WTC11 (cell line): ENCODE data around the gene NLRC5. TPM values are rescaled to one million over a fixed set of nuclear protein-coding genes. Genes with fewer than 3 reads are reported as not detected.

ENCODE experiments used
- ATAC-seq: fragments of 200-7000 bp; cut with Tn5 transposase; 2 replicates; pipeline ENCODE4 v1.10.0; 2021; ENCODE audit warnings: mild to moderate bottlenecking, moderate library complexity
- CTCF ChIA-PET: fragments of 300-600 bp; sonication (Branson Sonifier 250); formaldehyde crosslinking; loops from one replicate; lab custom pipeline; 2021; ENCODE audit warnings: antibody characterized with exemption; lab: Charles Lee
- POLR2A ChIA-PET: fragments of 350-600 bp; sonication (Branson Sonifier 250); formaldehyde crosslinking; loops from one replicate; lab custom pipeline; 2021; ENCODE audit warnings: antibody characterized with exemption; lab: Charles Lee
- DNase-seq: peaks from one replicate; pipeline ENCODE4 v3.0.0; 2021; ENCODE audit warnings: low spot score
- H3K27ac Mint-ChIP-seq: 2 replicates; pipeline ENCODE4 v1.8.0; 2021; ENCODE audit warnings: mixed read lengths
- H3K27me3 Mint-ChIP-seq: 2 replicates; pipeline ENCODE4 v1.8.0; 2021; ENCODE audit warnings: low read depth, mild to moderate bottlenecking, moderate library complexity, mixed read lengths
- H3K36me3 Mint-ChIP-seq: 2 replicates; pipeline ENCODE4 v1.8.0; 2021; ENCODE audit warnings: mixed read lengths
- H3K4me1 Mint-ChIP-seq: 2 replicates; pipeline ENCODE4 v1.8.0; 2022; ENCODE audit warnings: mixed read lengths
- H3K4me3 Mint-ChIP-seq: 2 replicates; pipeline ENCODE4 v1.8.0; 2021; ENCODE audit warnings: mild to moderate bottlenecking, moderate library complexity, mixed read lengths
- H3K9me3 Mint-ChIP-seq: 2 replicates; pipeline ENCODE4 v1.8.0; 2021; ENCODE audit warnings: mixed read lengths
- AFF4 ChIP-seq: sonication (generic); formaldehyde crosslinking; IDR thresholded peaks from 2 replicates; pipeline ENCODE4 v1.8.1; 2023; ENCODE audit warnings: mild to moderate bottlenecking, missing genetic modification reagents, borderline replicate concordance
- AR ChIP-seq: fragments of 250-450 bp; sonication (Bioruptor Pico); IDR thresholded peaks from 2 replicates; pipeline ENCODE4 v1.9.0; 2021; ENCODE audit warnings: mild to moderate bottlenecking
- ATF3 ChIP-seq: sonication (generic); formaldehyde crosslinking; conservative IDR thresholded peaks from 2 replicates; pipeline ENCODE4 v1.8.1; 2022; ENCODE audit warnings: mild to moderate bottlenecking, missing genetic modification reagents
- CREB1 ChIP-seq: sonication (generic); formaldehyde crosslinking; IDR thresholded peaks from 2 replicates; pipeline ENCODE4 v1.8.0; 2023; ENCODE audit warnings: mild to moderate bottlenecking, missing genetic modification reagents
- CREM ChIP-seq: sonication (generic); formaldehyde crosslinking; IDR thresholded peaks from 2 replicates; pipeline ENCODE4 v1.8.1; 2022; ENCODE audit warnings: mild to moderate bottlenecking, missing genetic modification reagents, moderate library complexity
- JUN ChIP-seq: sonication (generic); formaldehyde crosslinking; IDR thresholded peaks from 2 replicates; pipeline ENCODE4 v1.8.0; 2023; ENCODE audit warnings: mild to moderate bottlenecking, missing genetic modification reagents
- RORB ChIP-seq: fragments of 250-450 bp; sonication (Bioruptor Pico); IDR thresholded peaks from 2 replicates; pipeline ENCODE4 v1.9.0; 2021; ENCODE audit warnings: mild to moderate bottlenecking
- SMAD4 ChIP-seq: sonication (generic); formaldehyde crosslinking; IDR thresholded peaks from 2 replicates; pipeline ENCODE4 v1.8.0; 2022; ENCODE audit warnings: mild to moderate bottlenecking, missing genetic modification reagents
- STAT6 ChIP-seq: sonication (generic); formaldehyde crosslinking; conservative IDR thresholded peaks from 2 replicates; pipeline ENCODE4 v1.8.1; 2023; ENCODE audit warnings: mild to moderate bottlenecking, low read depth, missing genetic modification reagents, moderate library complexity
- TP53 ChIP-seq: sonication (generic); formaldehyde crosslinking; IDR thresholded peaks from 2 replicates; pipeline ENCODE4 v1.8.1; 2023; ENCODE audit warnings: mild to moderate bottlenecking, missing genetic modification reagents
- ZBTB21 ChIP-seq: sonication (generic); formaldehyde crosslinking; IDR thresholded peaks from 2 replicates; pipeline ENCODE4 v1.8.1; 2023; ENCODE audit warnings: mild to moderate bottlenecking, missing genetic modification reagents, borderline replicate concordance
- ZNF232 ChIP-seq: sonication (generic); formaldehyde crosslinking; IDR thresholded peaks from 2 replicates; pipeline ENCODE4 v1.8.0; 2022; ENCODE audit warnings: mild to moderate bottlenecking, missing genetic modification reagents
- ZNF281 ChIP-seq: sonication (generic); formaldehyde crosslinking; IDR thresholded peaks from 2 replicates; pipeline ENCODE4 v1.8.0; 2023; ENCODE audit warnings: mild to moderate bottlenecking, missing genetic modification reagents
- ZNF396 ChIP-seq: fragments of 250-450 bp; sonication (Bioruptor Pico); IDR thresholded peaks from 2 replicates; pipeline ENCODE4 v1.8.0; 2021; ENCODE audit warnings: mild to moderate bottlenecking, moderate library complexity, borderline replicate concordance
- ZNF425 ChIP-seq: fragments of 250-450 bp; sonication (Bioruptor Pico); conservative IDR thresholded peaks from 2 replicates; pipeline ENCODE4 v1.9.0; 2021; ENCODE audit warnings: mild to moderate bottlenecking
- ZNF512 ChIP-seq: sonication (generic); formaldehyde crosslinking; IDR thresholded peaks from 2 replicates; pipeline ENCODE4 v1.8.1; 2022; ENCODE audit warnings: missing genetic modification reagents, borderline replicate concordance
- total RNA-seq: library from RNA; stranded (reverse); gene quantifications from 3 replicates; pipeline ENCODE4 v1.2.3, GENCODE V29; 2021

Gene NLRC5
- total RNA-seq, 1 experiment from 2014 or later, result 2.8 TPM

- no peak for TF ChIP-seq ZNF281 (CRISPR knock-in tag)
These were observed 8.3 kb upstream of the NLRC5 start (continued) for GRCh38 chr16:56980792-56981724.

GRCh38 chr16:56981729-56982271 is 7.6 kb upstream of the NLRC5 start:
- Mint-ChIP-seq H3K27me3 (no peaks in the 10 kb centered on the region; the same call in 1 of the 2 replicates), H3K27ac (no peak overlapping the region), H3K4me3 (no peak overlapping the region), H3K36me3 (no peaks in the 10 kb centered on the region)
- no peak for DNase-seq
- CTCF ChIA-PET, result interaction anchor here (1.0 to 1.8 kb wide), 3 partner anchors 15 to 111 kb away, joined by 3 to 6 read pairs (median 5); partner anchors contain the start of gene CPNE2
- TF ChIP-seq AFF4 (no peak), JUN (CRISPR knock-in tag) (no peak), ZBTB21 (CRISPR knock-in tag) (no peak), ZNF232 (CRISPR knock-in tag) (no peak), TP53 (CRISPR knock-in tag) (no peak), CREB1 (CRISPR knock-in tag) (no peak), ZNF396 (CRISPR knock-in tag) (no peak), CREM (CRISPR knock-in tag) (no peak), STAT6 (CRISPR knock-in tag) (no peak), SMAD4 (CRISPR knock-in tag) (no peak), AR (CRISPR knock-in tag) (no peak), ATF3 (CRISPR knock-in tag) (no peak), ZNF512 (no peak), RORB (no peak), ZNF425 (no peak)
- TF ChIP-seq, all 79 proteins: peak for 0
- Mint-ChIP-seq H3K4me1 (peaks cover 18% of the 10 kb centered on the region), H3K9me3 (no peaks in the 10 kb centered on the region)
- ATAC-seq, result no peak
- POLR2A ChIA-PET, result no interaction called here
